KG1 (cell line): ENCODE data around the gene SUSD2.

Experiments used
- DNase-seq: peaks from one replicate; lab custom pipeline; 2025; lab: John Stamatoyannopoulos, UW

SUSD2 gene

DNA sequence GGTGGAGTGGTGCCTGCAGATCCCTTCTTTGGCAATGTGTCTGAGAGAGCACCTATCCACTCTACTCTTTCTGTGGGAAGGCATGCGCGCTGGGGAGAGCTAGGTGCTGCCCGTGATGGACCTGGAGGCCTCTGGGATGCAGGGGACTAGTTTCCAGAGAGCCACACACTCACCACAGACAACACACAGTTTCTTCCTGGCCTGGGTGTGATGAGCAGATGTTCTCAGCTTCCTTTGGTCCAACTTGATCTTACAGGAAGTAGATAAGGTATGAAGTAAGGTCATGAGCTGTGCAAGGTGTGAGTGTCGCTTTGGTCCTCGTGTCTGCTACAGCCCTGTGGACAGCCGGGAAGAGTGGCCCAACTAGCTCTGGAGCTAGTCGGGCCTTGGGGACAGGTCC lies 27.3 kb upstream of the SUSD2 start:
- DNase-seq: no peak

DNA sequence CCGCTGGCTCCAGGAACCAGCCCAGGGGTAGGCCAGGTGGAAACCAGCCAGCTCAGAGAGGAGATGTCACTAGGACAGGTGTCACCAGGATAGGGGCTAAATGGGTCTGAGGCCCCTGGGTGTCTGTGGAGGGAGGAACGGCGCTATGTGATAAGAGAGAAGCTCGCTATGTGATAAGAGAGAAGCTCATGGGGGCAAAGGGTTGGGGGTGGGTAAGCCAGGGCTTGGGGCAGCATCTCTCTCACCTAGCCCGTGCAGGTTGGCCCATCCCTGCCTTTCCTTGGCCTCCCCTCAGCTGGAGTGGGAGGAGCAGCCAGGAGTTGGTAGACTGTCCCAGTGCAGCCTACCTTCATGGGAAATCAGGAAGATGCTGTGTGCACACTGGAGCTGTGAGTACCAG lies 26.5 kb upstream of the SUSD2 start:
- no peak for DNase-seq

- peak; percentile 67 for DNase-seq
These were observed 25.6 kb upstream of the SUSD2 start for GRCh38 chr22:24155627-24156140.

- peak; percentile 71 for DNase-seq
These were observed 25.0 kb upstream of the SUSD2 start for GRCh38 chr22:24156141-24156912.

- peak; percentile 68 for DNase-seq
These were observed 24.1 kb upstream of the SUSD2 start for GRCh38 chr22:24156913-24157821.

DNA sequence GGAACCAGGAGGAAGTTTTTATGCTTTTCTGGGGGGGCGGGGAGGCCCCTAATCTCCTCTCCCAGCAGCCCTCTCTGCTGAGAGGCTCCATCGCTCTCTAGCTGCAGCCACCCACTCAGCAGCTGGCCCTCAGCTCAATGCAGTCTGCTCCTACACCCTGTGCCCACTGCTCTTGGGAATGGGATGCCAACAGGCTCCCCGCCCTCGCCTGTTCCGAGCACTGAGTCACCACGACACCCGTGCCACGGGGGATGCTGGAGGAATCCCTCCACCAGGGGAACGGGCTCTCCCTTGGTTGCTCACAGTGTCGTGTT lies 23.5 kb upstream of the SUSD2 start:
- no peak for DNase-seq

DNA sequence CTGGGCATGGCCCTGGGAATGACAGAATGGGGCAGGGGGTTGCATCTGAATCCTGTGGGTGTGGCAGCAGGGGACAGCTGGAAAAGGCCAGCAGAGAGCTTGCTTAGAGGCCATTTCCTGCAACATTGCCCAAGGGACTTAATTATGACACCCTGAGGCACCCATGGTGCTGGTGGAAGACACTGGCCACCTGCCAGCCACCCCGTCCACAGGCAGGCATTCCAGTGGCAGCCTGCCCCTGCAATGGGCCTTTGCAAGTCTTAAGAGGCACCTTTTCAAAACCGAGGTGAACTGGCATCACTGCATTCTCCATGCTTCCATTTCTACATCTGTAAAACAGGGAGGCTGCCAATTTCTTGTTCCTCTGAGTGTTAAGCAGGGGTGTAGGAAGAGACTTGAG lies 21.6 kb upstream of the SUSD2 start:
- DNase-seq: no peak

DNA sequence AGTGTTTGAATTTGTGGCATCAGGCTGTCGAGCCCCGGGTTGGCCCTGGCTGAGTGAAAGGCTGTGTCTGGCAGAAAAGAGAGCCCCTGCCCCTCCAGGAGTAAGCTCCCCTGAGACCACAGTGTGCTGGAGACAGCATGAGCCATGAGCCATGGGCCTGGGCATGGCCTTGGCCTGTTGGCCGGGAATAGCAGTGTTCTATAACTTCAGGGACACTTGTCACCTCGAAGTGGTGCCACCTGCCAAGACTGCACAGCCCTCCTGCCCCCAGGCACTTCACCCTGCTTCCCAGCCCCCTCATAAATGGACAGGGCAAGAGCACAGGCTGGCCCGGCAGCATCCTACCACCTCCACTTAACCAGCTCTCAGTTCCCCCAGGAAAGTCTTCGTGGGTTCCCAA lies 20.7 kb upstream of the SUSD2 start:
- DNase-seq: no peak

GRCh38 chr22:24161485-24161884 lies 19.8 kb upstream of the SUSD2 start:
- DNase-seq: no peak

- no peak for DNase-seq
These were observed 19.4 kb upstream of the SUSD2 start for GRCh38 chr22:24161909-24162308.

DNA sequence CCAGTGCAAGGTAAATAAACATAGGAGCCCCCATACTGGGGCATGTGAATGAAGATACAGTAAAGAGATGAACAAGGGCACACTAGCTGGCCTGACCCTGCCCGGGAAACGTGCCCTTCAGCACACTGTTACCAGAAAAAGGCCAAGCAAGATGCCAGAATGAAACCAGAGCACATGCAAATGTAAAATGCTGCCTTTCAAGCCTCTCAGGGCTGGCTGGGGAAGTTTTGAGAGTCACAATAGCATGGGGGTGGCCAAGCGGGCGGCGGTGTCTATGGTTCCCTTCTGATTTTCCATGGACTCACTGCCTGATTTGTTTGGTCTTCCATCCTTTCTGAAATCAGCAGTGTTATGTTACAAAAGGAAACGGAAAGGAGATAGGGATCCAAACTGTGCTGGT lies 18.9 kb upstream of the SUSD2 start:
- no peak for DNase-seq

- DNase-seq: no peak
These were observed 17.0 kb upstream of the SUSD2 start for GRCh38 chr22:24164243-24164642.

- DNase-seq: no peak
These were observed 16.3 kb upstream of the SUSD2 start for GRCh38 chr22:24164940-24165339.

- no peak for DNase-seq
These were observed 15.6 kb upstream of the SUSD2 start for GRCh38 chr22:24165673-24166072.

DNA sequence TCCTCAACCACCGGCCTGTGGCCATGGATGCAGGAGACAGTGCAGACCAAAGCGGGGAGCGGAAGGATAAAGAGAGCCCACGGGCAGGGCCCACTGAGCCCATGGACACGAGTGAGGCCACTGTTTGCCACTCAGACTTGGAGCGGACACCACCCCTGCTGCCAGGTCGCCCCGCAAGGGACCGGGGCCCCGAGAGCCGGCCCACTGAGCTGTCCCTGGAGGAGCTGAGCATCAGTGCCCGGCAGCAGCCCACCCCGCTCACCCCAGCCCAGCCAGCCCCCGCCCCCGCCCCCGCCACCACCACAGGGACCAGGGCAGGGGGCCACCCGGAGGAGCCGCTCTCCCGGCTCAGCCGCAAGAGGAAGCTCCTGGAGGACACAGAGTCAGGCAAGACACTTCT lies 14.5 kb upstream of the SUSD2 start:
- no peak for DNase-seq

DNA sequence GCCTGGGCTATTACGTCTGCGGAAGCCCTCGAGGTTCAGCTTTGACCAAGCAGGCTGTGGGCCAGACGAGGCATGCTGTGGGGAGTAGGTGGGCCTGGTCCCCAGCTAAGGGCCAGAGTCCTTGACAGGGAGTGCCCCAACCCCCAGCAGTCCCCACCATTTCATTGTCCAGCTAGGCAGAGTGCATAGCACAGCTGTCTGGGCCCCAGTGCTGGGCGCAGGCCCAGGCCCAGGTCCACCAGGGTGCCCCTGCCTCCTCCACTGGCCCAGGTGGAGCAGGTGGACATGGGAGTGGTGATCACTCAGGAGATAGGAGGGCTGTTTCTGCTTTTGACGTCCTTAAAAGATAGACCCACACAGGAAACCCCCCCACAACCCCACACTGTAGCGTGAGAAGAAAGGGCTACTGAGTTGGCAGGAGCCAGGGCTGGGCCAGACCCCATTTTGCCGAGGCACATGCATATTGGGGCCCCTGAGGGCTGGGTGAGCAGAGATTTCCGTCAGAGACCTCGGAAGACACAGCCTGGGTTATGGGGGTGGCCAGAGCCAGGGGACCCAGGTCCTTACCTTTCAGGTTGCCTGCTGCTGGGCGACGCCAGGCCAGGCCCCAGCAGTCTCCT lies 11.7 kb upstream of the SUSD2 start:
- no peak for DNase-seq

DNA sequence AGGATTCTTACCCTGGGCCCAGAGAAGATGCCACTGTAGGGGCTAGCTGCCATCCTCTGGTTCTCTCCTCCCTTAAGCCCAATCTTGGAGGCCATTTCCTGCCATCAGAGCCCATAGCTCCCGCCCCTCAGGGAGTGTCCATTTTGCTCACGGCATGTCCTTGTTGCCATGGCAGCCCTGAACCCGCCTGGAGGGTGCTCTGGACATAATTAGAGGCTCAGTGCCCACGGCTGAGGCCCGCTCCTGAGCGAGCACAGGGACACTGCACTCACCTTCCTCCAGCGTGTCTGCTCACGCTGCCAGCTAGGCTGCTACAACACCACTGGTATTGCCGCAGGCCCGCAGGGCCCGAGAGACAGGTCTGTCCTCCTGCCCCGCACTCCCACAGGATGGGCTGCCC lies 11.1 kb upstream of the SUSD2 start:
- no peak for DNase-seq

GRCh38 chr22:24170632-24171031 lies 10.7 kb upstream of the SUSD2 start:
- no peak for DNase-seq

DNA sequence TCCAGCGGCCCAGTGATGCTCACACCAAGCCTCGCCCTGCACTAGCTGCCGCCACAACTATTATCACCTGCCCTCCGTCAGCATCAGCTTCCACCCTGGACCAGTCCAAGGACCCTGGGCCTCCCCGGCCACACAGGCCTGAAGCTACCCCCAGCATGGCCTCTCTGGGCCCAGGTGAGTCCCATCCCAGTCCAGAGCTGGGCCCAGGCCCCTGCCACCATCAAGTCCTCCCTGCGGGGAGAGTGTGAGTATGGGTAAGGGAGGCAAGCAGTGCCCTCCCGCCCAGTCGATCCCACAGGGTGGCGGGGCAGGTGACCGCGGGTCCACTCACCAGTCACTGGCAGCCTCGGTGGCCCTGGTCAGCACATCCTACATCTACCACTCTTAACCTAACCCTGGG lies 9.5 kb upstream of the SUSD2 start:
- no peak for DNase-seq

DNA sequence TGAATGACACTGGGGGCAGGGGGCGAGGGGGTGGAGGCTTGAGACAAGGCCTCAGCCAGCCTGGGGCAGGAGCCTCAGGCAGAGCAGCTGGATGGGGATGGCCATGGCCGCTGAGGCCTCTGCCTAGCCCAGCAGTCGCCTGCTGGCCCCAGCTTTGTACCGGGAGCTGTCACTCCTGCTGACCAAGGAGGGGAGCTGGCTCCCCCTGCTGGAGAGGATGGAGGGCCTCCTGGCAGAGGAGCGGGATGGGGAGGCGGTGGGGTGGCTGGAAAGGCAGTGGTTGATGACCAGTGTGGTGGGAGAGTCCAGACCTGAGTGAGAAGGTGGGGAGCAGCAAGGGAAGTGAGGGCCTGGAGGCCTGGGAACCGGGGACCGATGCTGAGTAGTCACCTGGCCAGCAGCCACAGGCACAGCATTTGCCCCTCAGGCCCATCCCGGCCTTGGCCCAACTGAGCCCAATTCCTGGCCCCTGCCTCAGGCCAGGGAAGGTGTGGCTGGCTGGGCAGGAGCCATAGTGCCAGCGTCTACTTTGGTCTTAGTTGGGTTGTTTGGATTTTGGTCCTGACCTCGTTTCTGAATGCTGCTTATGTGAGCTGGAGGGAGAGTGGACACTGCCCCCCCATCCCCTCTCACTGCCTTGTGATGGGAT lies 6.0 kb upstream of the SUSD2 start:
- no peak for DNase-seq

DNA sequence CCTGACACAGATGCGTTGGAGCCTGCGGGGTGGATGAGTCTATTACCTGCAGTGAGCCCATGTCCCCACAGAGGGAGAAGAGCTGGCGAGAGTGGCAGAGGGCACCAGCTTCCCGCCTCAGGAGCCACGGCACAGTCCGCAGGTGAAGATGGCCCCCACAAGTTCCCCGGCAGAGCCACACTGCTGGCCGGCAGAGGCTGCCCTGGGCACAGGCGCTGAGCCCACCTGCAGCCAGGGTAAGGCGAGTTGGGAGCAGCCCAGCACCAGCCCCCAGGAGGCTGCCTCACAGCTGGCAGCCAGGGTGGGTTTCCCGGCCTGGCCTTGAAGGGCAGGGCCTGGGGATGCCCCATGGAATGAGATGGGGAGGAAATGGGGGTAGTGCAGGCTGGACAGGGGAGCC lies 5.2 kb upstream of the SUSD2 start:
- DNase-seq: no peak

DNA sequence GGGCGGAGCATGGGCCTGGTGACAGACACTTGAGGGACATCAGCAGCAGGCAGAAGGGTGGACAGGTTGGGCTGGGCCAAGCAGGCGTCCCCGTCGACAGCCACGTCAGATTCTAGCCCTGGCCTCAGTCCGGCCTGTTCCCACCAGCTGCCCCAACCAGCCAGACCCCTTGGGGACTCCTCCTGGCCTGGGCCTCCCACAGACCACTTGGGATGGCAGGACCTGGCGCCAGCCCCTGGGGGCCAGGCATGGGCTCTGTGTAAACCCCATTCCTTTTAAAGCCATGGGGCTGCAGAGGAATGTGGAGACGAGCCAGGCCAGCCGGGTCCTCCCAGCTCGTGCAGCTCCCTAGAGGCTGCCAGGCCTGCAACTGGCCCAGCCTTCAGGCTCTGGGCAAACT lies 4.7 kb upstream of the SUSD2 start:
- DNase-seq: no peak
